Skeletal muscle tissue (tissue), 4 donors: ENCODE measurements around the gene PRDX3. TPM values are rescaled to one million over a fixed set of nuclear protein-coding genes. Genes with fewer than 3 reads are reported as not detected.
"Not testable (repeated sequence)": the region's sequence is repeated elsewhere in the genome, so short reads cannot be mapped to it uniquely, and the experiment has no call there.

Experiments
- H3K27ac ChIP-seq: one replicate; pipeline ENCODE4 v1.7.0; 2013; ENCODE audit warnings: mild to moderate bottlenecking, low read depth, low read length, inconsistent platforms
- H3K27me3 ChIP-seq, 3 donors: one replicate each; pipeline ENCODE4 v1.7.0; 2013; ENCODE audit warnings: low read length in 3 of 3; ENCODE audit not compliant: control insufficient read depth in 3 of 3, insufficient read depth in 3 of 3
- H3K36me3 ChIP-seq, 3 donors: one replicate each; pipeline ENCODE4 v1.7.0; 2013; ENCODE audit warnings: low read length in 3 of 3; ENCODE audit not compliant: control insufficient read depth in 3 of 3, insufficient read depth in 3 of 3
- H3K4me1 ChIP-seq, 3 donors: one replicate each; pipeline ENCODE4 v1.7.0; 2013; ENCODE audit warnings: low read length in 3 of 3, mild to moderate bottlenecking in 3 of 3; ENCODE audit not compliant: control insufficient read depth in 3 of 3, insufficient read depth in 3 of 3
- H3K4me3 ChIP-seq, 3 donors: one replicate each; pipeline ENCODE4 v1.7.0; 2013; ENCODE audit warnings: low read length in 3 of 3
- H3K9ac ChIP-seq, 3 donors: one replicate each; pipeline ENCODE4 v1.7.0; 2013; ENCODE audit warnings: low read length in 3 of 3, mild to moderate bottlenecking in 3 of 3, moderate library complexity in 2 of 3, low read depth in 1 of 3
- H3K9me3 ChIP-seq, 3 donors: one replicate each; pipeline ENCODE4 v1.7.0; 2013; ENCODE audit warnings: low read length in 3 of 3; ENCODE audit not compliant: control insufficient read depth in 3 of 3
- total RNA-seq: library from RNA; depleted of rRNA; stranded (reverse); fragments of >200 nt; gene quantifications from one replicate; pipeline ENCODE4 v1.2.3, GENCODE V29; 2014
- donor health status: Osteomylitis.

PRDX3 gene
- total RNA-seq, 1 donor from 2014 or later = 89.2 TPM

DNA sequence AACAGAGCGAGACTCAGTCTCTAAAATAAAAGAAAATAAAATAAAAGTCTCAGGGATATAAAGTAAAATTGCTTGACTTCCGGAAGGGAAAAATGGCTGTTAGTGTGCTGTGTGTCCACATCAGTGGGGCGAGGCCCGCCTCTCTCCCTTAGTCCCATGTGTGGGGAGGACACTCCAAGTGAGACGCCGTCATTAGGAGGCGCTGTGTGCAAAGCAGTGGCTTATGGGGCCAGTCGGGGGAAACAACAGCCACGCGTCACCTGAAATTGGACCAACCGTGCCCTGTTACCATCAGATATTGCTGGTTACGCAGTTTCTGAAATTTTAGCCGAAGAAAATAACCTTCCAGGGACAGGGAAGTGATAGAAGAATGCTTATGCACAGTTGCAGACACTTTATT is 28.9 kb downstream of the PRDX3 start:
- no peak overlapping the region for H3K9ac ChIP-seq
- H3K27ac ChIP-seq = no peak overlapping the region
- H3K36me3 ChIP-seq = peaks cover 56 to 63% (median 57%) of the 10 kb centered on the region in 3 donors
- H3K9me3 ChIP-seq = no peaks in the 10 kb centered on the region
- H3K4me1 ChIP-seq = no peaks in the 10 kb centered on the region
- no peak overlapping the region for H3K4me3 ChIP-seq
- no peaks in the 10 kb centered on the region for H3K27me3 ChIP-seq

DNA sequence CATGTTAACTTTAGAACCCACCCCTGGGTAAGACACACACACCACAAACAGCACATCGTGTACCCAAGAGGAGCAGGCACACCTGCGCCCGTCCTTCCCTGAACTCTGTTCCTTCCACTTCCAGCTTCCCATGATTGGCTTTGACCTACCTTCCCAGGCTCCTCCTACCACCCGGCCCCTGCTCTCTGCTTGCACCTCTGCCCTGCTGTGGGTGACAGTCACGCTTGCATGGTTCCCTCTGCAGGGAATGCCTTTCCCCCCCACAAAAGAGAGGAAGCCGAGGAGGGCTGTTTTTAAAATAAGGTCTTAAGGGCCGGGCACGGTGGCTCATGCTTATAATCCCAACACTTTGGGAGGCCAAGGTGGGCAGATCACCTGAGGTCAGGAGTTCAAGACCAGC is 29.5 kb downstream of the PRDX3 start:
- Histone ChIP-seq H3K4me3 (no peak overlapping the region), H3K27me3 (no peaks in the 10 kb centered on the region), H3K27ac (no peak overlapping the region), H3K9me3 (no peaks in the 10 kb centered on the region), H3K36me3 (peaks cover 52 to 57% (median 54%) of the 10 kb centered on the region in 3 donors), H3K4me1 (no peaks in the 10 kb centered on the region), H3K9ac (no peak overlapping the region)

GRCh38 chr10:119143657-119144056 is 35.0 kb downstream of the PRDX3 start:
- H3K36me3 ChIP-seq = peaks cover 37 to 39% (median 38%) of the 10 kb centered on the region in 3 donors
- H3K27ac ChIP-seq = no peak overlapping the region

DNA sequence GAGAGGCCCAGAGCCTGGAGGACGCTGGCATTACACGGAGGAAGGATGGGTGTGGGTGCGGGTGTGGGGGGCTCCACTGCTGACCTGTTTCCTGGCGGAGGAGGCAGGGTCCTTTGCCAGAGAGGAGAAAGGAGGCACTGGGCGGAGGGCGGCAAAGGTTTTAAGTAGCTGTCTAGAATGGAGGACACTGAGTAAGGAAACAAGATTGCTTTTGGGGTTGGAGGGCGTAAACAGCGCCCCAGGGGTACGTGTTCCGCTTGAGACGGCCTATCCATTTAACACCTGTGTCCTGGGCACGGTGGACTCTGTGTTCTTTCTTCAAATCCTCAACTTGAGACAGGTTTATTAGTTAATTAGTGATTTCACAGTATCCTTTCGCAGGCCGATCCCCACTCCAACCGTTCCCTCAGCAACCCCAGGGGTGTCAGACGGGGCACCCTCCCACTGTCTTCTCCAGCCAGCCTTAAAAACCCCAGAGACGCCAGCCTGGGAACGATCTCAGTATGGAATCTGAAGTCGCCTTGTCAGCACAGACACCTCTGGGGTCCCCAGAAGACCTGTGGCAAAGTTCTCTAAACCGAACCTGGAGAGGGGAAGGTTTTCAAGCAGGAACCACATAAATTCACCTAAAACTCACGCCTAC is 37.9 kb downstream of the PRDX3 start:
- Histone ChIP-seq H3K9ac (no peak overlapping the region), H3K27ac (no peak overlapping the region), H3K4me1 (no peaks in the 10 kb centered on the region), H3K27me3 (no peaks in the 10 kb centered on the region), H3K4me3 (no peak overlapping the region), H3K9me3 (no peaks in the 10 kb centered on the region), H3K36me3 (peaks cover 19 to 23% (median 20%) of the 10 kb centered on the region in 3 donors)

More at GRCh38 chr10:119143657-119144056, 35.0 kb downstream of the PRDX3 start:
- Histone ChIP-seq H3K4me1 (no peaks in the 10 kb centered on the region), H3K4me3 (no peak overlapping the region), H3K27me3 (no peaks in the 10 kb centered on the region), H3K9me3 (no peaks in the 10 kb centered on the region), H3K9ac (no peak overlapping the region)

DNA sequence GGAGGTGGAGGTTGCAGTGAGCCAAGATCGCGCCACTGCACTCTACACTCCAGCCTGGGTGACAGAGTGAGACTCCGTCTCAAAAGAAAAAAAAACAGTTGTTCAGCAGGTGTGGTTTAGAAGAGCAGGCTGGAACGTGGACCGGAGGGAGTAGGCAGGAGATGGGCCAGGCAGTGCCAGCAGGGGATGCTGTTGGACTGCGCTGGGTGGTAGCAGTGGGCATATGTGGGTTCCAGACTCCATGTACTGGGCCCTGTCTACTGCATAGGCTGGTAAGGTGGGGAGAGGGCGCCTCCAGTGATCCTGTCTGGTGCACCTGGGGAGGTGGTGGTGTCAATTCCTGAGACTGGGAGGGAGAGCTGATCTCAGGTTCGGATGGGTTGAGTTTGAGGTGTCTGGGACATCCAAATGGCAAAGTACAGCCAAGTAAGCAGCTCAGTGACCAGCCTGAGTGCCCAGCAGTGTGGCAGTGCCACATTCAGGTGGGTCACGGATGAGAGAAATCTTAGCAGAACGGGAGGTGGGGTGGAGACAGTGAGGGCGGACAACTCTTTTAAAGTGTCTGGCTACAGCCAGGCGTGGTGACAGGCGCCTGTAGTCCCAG is 39.0 kb downstream of the PRDX3 start:
- peaks cover 18 to 24% (median 19%) of the 10 kb centered on the region in 3 donors for H3K36me3 ChIP-seq

GRCh38 chr10:119138346-119139306 is 40.0 kb downstream of the PRDX3 start:
- Histone ChIP-seq H3K27ac (no peak overlapping the region), H3K9ac (no peak overlapping the region), H3K9me3 (no peaks in the 10 kb centered on the region), H3K36me3 (peaks cover 17 to 26% (median 22%) of the 10 kb centered on the region in 3 donors), H3K27me3 (no peaks in the 10 kb centered on the region), H3K4me3 (no peak overlapping the region), H3K4me1 (peaks cover 0 to 5% (median 0%) of the 10 kb centered on the region in 3 donors)

More for the DNA sequence above, 39.0 kb downstream of the PRDX3 start:
- H3K9me3 ChIP-seq = no peaks in the 10 kb centered on the region
- no peak overlapping the region for H3K4me3 ChIP-seq
- H3K4me1 ChIP-seq = peaks cover 0 to 5% (median 0%) of the 10 kb centered on the region in 3 donors
- H3K27ac ChIP-seq = no peak overlapping the region
- H3K27me3 ChIP-seq = no peaks in the 10 kb centered on the region
- no peak overlapping the region for H3K9ac ChIP-seq

GRCh38 chr10:119137878-119138277 is 40.7 kb downstream of the PRDX3 start:
- H3K9ac ChIP-seq, H3K9me3 ChIP-seq, H3K4me1 ChIP-seq, H3K4me3 ChIP-seq, H3K27me3 ChIP-seq, H3K27ac ChIP-seq: not testable (repeated sequence)
- H3K36me3 ChIP-seq = peaks cover 19 to 29% (median 25%) of the 10 kb centered on the region in 3 donors

GRCh38 chr10:119136084-119136483 is 42.5 kb downstream of the PRDX3 start:
- peaks cover 22 to 32% (median 28%) of the 10 kb centered on the region in 3 donors for H3K36me3 ChIP-seq
- no peak overlapping the region for H3K9ac ChIP-seq
- no peaks in the 10 kb centered on the region for H3K27me3 ChIP-seq
- no peaks in the 10 kb centered on the region for H3K9me3 ChIP-seq
- H3K27ac ChIP-seq = no peak overlapping the region
- peaks cover 0 to 16% (median 5%) of the 10 kb centered on the region in 3 donors for H3K4me1 ChIP-seq
- H3K4me3 ChIP-seq = no peak overlapping the region

GRCh38 chr10:119135513-119135881 is 43.1 kb downstream of the PRDX3 start:
- Histone ChIP-seq H3K36me3 (peaks cover 22 to 35% (median 31%) of the 10 kb centered on the region in 3 donors), H3K4me1 (peaks cover 0 to 16% (median 5%) of the 10 kb centered on the region in 3 donors), H3K4me3 (no peak overlapping the region), H3K9me3 (no peaks in the 10 kb centered on the region), H3K27ac (no peak overlapping the region), H3K27me3 (no peaks in the 10 kb centered on the region), H3K9ac (no peak overlapping the region)
